HFFc6 (cell line): ENCODE results near the gene SH3BP5. TPM values are rescaled to one million over a fixed set of nuclear protein-coding genes. Genes with fewer than 3 reads are reported as not detected.

Experiments used
- DNase-seq: peaks from one replicate; pipeline ENCODE4 v3.0.0-alpha.2; 2018
- H3K27ac Mint-ChIP-seq: 2 replicates; pipeline ENCODE4 v1.8.0; 2020; ENCODE audit warnings: mild to moderate bottlenecking, mixed read lengths
- H3K27me3 Mint-ChIP-seq: 2 replicates; pipeline ENCODE4 v1.8.0; 2021; ENCODE audit warnings: mild to moderate bottlenecking, moderate library complexity, mixed read lengths; ENCODE audit not compliant: insufficient read depth
- H3K36me3 Mint-ChIP-seq: 2 replicates; pipeline ENCODE4 v1.8.0; 2021; ENCODE audit warnings: low read depth, mixed read lengths
- H3K4me1 Mint-ChIP-seq: 2 replicates; pipeline ENCODE4 v1.8.0; 2020; ENCODE audit warnings: low read depth, mixed read lengths
- H3K4me3 Mint-ChIP-seq: 2 replicates; pipeline ENCODE4 v1.8.0; 2020; ENCODE audit warnings: mild to moderate bottlenecking, moderate library complexity, mixed read lengths
- H3K9me3 Mint-ChIP-seq: 2 replicates; pipeline ENCODE4 v1.8.0; 2020; ENCODE audit warnings: mild to moderate bottlenecking, mixed read lengths
- total RNA-seq, 6 experiments: library from RNA; stranded (reverse); fragmentation: NEBNext Ultra II Directional; extraction: Animal tissue kit (Norgen Biotek cat#: 25700); gene quantifications; 2 replicates in 1 of 6; 3 replicates in 5 of 6; pipeline ENCODE4 v1.2.3, GENCODE V29; 2021
- TF ChIP-seq, protein P1 (sequence below): fragments of 200-600 bp; sonication (generic); IDR thresholded peaks from 2 replicates; pipeline ENCODE4 v1.5.0; 2021; ENCODE audit warnings: antibody characterized with exemption, mild to moderate bottlenecking

The SH3BP5 gene
- total RNA-seq, 6 experiments from 2014 or later, result 10.8 to 14.2 (median 11.9) TPM

DNA sequence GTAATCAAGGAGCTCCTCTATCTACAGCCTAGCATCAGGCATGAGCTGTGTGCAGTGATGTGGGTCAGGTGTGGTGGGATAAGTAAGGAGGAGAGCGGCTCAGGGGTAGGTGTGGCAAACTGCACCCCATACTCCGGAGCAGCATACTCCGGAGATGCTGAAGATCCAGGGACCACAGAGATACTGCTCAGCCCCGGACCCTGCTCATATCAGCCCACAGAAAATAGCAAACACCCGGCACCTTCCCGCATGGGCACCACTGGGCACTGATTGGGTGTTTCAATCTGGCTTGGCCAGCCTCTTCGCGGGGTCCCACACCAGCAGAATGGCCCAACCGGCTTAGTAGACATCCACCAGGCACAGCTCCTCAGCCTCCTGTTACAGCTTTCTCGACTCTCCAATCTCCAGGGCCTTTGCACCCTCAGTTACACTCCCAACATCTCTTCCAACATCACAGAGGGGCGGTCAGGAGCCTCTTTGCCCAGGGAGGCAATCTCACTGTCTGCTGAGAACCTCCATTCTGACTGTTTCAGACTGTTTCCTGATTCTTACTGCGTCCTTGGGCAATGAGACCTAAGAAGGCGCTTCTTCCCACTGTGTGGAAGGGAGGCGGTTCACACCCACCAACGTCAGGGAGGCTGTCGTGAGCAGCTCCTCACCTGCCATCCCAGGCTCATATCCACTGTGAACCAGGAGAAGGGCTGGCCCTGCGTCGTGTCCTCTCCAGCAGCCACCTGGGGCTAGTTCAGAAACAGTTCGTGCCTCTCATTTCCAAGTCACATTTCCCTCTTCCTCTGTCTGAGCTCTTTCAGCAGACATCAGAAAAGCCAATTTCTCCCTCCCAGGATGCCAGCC is 66.5 kb downstream of the SH3BP5 start:
- H3K36me3 Mint-ChIP-seq, result no peaks in the 10 kb centered on the region
- H3K4me3 Mint-ChIP-seq, result no peak overlapping the region
- H3K27ac Mint-ChIP-seq, result no peak overlapping the region; the same call in 1 of the 2 replicates
- TF ChIP-seq, protein P1, sequence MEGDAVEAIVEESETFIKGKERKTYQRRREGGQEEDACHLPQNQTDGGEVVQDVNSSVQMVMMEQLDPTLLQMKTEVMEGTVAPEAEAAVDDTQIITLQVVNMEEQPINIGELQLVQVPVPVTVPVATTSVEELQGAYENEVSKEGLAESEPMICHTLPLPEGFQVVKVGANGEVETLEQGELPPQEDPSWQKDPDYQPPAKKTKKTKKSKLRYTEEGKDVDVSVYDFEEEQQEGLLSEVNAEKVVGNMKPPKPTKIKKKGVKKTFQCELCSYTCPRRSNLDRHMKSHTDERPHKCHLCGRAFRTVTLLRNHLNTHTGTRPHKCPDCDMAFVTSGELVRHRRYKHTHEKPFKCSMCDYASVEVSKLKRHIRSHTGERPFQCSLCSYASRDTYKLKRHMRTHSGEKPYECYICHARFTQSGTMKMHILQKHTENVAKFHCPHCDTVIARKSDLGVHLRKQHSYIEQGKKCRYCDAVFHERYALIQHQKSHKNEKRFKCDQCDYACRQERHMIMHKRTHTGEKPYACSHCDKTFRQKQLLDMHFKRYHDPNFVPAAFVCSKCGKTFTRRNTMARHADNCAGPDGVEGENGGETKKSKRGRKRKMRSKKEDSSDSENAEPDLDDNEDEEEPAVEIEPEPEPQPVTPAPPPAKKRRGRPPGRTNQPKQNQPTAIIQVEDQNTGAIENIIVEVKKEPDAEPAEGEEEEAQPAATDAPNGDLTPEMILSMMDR, result no peak
- no peaks in the 10 kb centered on the region for H3K9me3 Mint-ChIP-seq
- no peak for DNase-seq
- peaks cover 29% of the 10 kb centered on the region for H3K4me1 Mint-ChIP-seq
- no peaks in the 10 kb centered on the region; the same call in none of the 2 replicates for H3K27me3 Mint-ChIP-seq

DNA sequence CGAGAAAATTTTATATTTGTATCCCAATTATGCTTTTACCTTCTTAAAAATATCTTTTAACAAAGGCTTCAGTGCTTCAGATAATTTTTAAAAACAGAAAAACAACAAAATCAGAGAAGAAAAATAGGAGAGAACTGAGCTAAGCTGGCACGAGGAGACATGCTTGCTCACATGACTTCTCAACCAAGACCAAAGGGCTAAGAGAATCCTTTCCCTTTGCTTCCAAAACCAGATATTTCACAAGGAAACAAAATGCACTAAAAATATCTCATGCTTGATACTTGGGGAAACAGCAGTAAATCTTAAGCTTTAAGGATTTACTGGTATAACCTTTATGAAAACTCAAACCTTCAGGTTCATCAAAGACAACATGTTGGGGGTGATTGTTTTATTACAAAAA is 67.9 kb downstream of the SH3BP5 start:
- H3K4me3 Mint-ChIP-seq, result no peak overlapping the region
- no peaks in the 10 kb centered on the region for H3K36me3 Mint-ChIP-seq
- TF ChIP-seq, protein P1, result no peak
- H3K27me3 Mint-ChIP-seq, result peaks cover 2% of the 10 kb centered on the region; the same call in 1 of the 2 replicates
- peaks cover 17% of the 10 kb centered on the region for H3K4me1 Mint-ChIP-seq
- no peaks in the 10 kb centered on the region for H3K9me3 Mint-ChIP-seq
- no peak for DNase-seq
- H3K27ac Mint-ChIP-seq, result no peak overlapping the region

DNA sequence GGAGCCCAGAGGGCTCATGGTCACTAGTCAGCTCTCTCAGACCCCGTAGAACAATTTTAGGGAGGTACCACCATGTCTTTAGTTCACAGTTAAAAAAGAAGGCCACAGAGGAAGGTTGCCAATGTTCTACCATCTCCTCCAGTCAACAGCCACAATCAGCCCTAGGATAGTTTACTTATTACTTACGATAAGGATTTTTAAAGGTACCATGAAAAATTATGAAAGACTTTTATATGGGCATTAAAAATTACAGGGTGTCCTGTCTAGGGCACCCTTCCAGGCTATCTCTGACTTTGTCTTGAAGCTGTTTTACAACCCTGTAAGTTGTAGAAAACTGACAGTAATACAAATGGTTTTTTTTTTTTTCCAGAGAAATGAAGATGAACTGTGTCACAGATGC is 68.5 kb downstream of the SH3BP5 start:
- Mint-ChIP-seq H3K4me1 (peaks cover 12% of the 10 kb centered on the region), H3K27ac (no peak overlapping the region), H3K36me3 (no peaks in the 10 kb centered on the region), H3K9me3 (no peaks in the 10 kb centered on the region), H3K4me3 (no peak overlapping the region), H3K27me3 (peaks cover 2% of the 10 kb centered on the region; the same call in 1 of the 2 replicates)
- DNase-seq, result no peak
- TF ChIP-seq, protein P1, result no peak

DNA sequence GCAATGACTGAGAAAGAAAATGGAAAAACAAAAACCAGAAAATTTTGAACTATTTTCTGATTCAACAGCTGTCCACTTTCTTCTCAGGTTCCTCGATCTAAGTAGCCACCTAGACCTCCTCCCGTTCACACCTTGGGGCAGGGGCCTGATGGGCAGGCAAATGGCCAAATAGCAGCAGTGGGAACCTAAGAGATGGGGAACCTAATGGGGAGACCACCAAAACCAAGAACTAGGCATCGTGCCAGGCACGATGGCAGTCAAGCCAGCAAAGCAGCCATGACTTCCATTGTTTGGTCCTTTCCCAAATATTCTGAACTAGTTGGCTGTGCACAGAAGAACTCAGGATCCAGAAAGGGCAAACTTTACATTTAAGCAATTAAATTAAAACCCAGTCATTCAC is 69.3 kb downstream of the SH3BP5 start:
- no peak for DNase-seq
- H3K9me3 Mint-ChIP-seq, result no peaks in the 10 kb centered on the region
- TF ChIP-seq, protein P1, result no peak
- H3K4me3 Mint-ChIP-seq, result no peak overlapping the region
- peaks cover 4% of the 10 kb centered on the region; the same call in 1 of the 2 replicates for H3K4me1 Mint-ChIP-seq
- no peak overlapping the region for H3K27ac Mint-ChIP-seq
- H3K36me3 Mint-ChIP-seq, result no peaks in the 10 kb centered on the region; the same call in 1 of the 2 replicates
- H3K27me3 Mint-ChIP-seq, result peaks cover 2% of the 10 kb centered on the region; the same call in 1 of the 2 replicates

DNA sequence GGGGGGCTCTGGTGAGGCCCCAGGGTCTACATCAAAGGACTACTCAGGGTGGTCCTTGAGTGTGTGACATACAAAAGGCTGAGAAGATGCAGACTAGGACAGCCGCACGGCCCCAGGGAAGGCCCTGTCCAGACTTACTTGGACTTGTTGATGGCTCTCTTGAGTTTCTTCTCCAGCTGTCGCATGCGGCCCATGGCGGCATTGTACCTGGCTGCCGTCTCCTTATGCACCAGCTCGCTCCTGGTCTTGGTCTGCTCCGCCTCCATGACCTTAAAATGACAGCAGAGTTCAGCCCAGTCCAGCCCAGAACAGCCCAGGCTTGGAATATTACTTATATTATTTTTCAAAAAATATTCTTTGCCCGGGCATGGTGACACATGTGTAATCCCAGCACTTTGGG is 70.4 kb downstream of the SH3BP5 start:
- Mint-ChIP-seq H3K9me3 (no peaks in the 10 kb centered on the region), H3K4me3 (no peak overlapping the region), H3K36me3 (peaks cover 11% of the 10 kb centered on the region), H3K27me3 (peaks cover 2% of the 10 kb centered on the region; the same call in 1 of the 2 replicates), H3K27ac (no peak overlapping the region), H3K4me1 (no peaks in the 10 kb centered on the region)
- DNase-seq, result no peak
- TF ChIP-seq, protein P1, result no peak
